Stimulated activated CD4-positive, alpha-beta T cell treated with anti-CD3 and anti-CD28 coated beads, Interleukin-2, amount 100 ng/mL, for 24 hours (primary cell): ENCODE measurements around the gene ELL3.
"Not testable (repeated sequence)": the region's sequence is repeated elsewhere in the genome, so short reads cannot be mapped to it uniquely, and the experiment has no call there.

Source experiments
- DNase-seq, 2 donors: peaks; one replicate each; pipeline ENCODE4 v3.0.0-alpha.2; 2020

The ELL3 gene

GRCh38 chr15:43776718-43777266 is at the start of gene ELL3:
Gene ELL3 (minus strand): TSS chr15:43776966. CDS start chr15:43776901, 65 bp downstream.
- DNase-seq = peak; percentile 72 to 84

GRCh38 chr15:43826029-43826507 is 49.3 kb upstream of the ELL3 start:
- no peak for DNase-seq

- not testable (repeated sequence) for DNase-seq
These were observed 48.5 kb upstream of the ELL3 start for GRCh38 chr15:43825305-43825704.

GRCh38 chr15:43824302-43825246 is 47.8 kb upstream of the ELL3 start, which contains the start of gene MFAP1:
Gene MFAP1 (minus strand): TSS chr15:43824690. CDS start chr15:43824569, 121 bp downstream.
- peak; percentile 90 to 91 for DNase-seq

GRCh38 chr15:43821505-43821904 is 44.7 kb upstream of the ELL3 start:
- DNase-seq = no peak

- not testable (repeated sequence) for DNase-seq
These were observed 38.3 kb upstream of the ELL3 start for GRCh38 chr15:43815064-43815463.

- no peak for DNase-seq
These were observed 32.4 kb upstream of the ELL3 start for GRCh38 chr15:43808960-43809678.

GRCh38 chr15:43808435-43808950 is 31.7 kb upstream of the ELL3 start:
- no peak for DNase-seq

GRCh38 chr15:43802676-43803075 is 25.9 kb upstream of the ELL3 start:
- DNase-seq = not testable (repeated sequence)

- DNase-seq = peak; percentile 92 to 94
These were observed 23.7 kb upstream of the ELL3 start, which contains the start of gene HYPK for GRCh38 chr15:43800286-43801141. Gene HYPK (plus strand): TSS chr15:43800599. CDS start chr15:43800623, 24 bp downstream.

GRCh38 chr15:43799945-43800285 is 23.1 kb upstream of the ELL3 start, which contains the start of gene SERINC4:
Gene SERINC4 (minus strand): TSS chr15:43800220. CDS start chr15:43799986, 234 bp downstream.
- no peak for DNase-seq

GRCh38 chr15:43799209-43799944 is 22.6 kb upstream of the ELL3 start:
- peak in 1 of 2 donors; percentile 8 for DNase-seq

- DNase-seq = no peak
These were observed 19.8 kb upstream of the ELL3 start for GRCh38 chr15:43796566-43796965.

- no peak for DNase-seq
These were observed 19.2 kb upstream of the ELL3 start for GRCh38 chr15:43795997-43796396.

- no peak for DNase-seq
These were observed 18.4 kb upstream of the ELL3 start for GRCh38 chr15:43795197-43795596.

GRCh38 chr15:43794269-43795037 is 17.7 kb upstream of the ELL3 start:
- no peak for DNase-seq

- DNase-seq = no peak
These were observed 16.9 kb upstream of the ELL3 start for GRCh38 chr15:43793647-43794046.

GRCh38 chr15:43792761-43793476 is 16.2 kb upstream of the ELL3 start:
- peak in 1 of 2 donors; percentile 24 for DNase-seq

- peak; percentile 100 for DNase-seq
These were observed 15.4 kb upstream of the ELL3 start, which contains the start of gene SERF2 for GRCh38 chr15:43791993-43792760. Gene SERF2 (plus strand): TSS chr15:43792320. CDS start chr15:43792377, 57 bp downstream.
